ENCODE data around the gene FOXO3. TPM values are rescaled to one million over a fixed set of nuclear protein-coding genes. Genes with fewer than 3 reads are reported as not detected.

Gene FOXO3
- total RNA-seq, 1 donor from 2014 or later: 37.3 TPM

DNA sequence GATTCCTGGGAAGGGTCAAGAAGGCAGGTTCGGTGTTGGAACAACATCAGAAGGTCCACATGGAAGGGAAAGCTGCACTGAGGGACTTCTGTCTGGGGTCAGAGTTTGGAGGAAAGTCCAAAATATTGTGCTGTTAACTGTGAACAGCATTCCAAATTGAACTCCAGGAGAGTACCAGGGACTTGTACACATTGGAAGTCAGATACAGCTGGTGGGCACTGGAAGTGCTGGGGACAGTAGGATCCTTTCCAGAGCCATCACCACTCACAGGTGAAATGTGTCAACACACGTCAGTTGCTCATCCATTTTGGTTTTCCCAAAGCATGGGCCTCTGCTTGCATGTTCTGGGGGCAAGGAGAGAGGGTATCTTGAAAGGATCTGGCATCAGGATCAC, 18.6 kb downstream of the FOXO3 start:
- no peaks in the 10 kb centered on the region for H3K9me3 Mint-ChIP-seq (ENCODE audit: unreplicated experiment)
- Histone ChIP-seq H3K79me2 (ENCODE audit: insufficient read depth, low read length) (peaks cover 91% of the 10 kb centered on the region), H3K4me3 (ENCODE audit: insufficient read depth, low read depth, low read length) (no peak overlapping the region), H3K4me1 (ENCODE audit: insufficient read depth, low read length) (peaks cover 42% of the 10 kb centered on the region), H3K27ac (ENCODE audit: low read depth, low read length) (peak overlapping the region; percentile 14), H3K36me3 (ENCODE audit: insufficient read depth, low read length) (no peaks in the 10 kb centered on the region), H3K4me2 (ENCODE audit: low read length) (no peak overlapping the region), H3K27me3 (ENCODE audit: insufficient read depth, low read length) (no peaks in the 10 kb centered on the region), H3K9me3 (ENCODE audit: insufficient read depth, low read depth, low read length) (no peaks in the 10 kb centered on the region), H2AFZ (ENCODE audit: low read depth, low read length) (no peak overlapping the region), H3K9ac (ENCODE audit: low read length) (peak overlapping the region; percentile 2), H4K20me1 (ENCODE audit: insufficient read depth, low read length) (peaks cover 78% of the 10 kb centered on the region)
- DNase-seq (ENCODE audit: low read depth) (no peak), FAIRE-seq (no peak)
- TF ChIP-seq, protein P1, sequence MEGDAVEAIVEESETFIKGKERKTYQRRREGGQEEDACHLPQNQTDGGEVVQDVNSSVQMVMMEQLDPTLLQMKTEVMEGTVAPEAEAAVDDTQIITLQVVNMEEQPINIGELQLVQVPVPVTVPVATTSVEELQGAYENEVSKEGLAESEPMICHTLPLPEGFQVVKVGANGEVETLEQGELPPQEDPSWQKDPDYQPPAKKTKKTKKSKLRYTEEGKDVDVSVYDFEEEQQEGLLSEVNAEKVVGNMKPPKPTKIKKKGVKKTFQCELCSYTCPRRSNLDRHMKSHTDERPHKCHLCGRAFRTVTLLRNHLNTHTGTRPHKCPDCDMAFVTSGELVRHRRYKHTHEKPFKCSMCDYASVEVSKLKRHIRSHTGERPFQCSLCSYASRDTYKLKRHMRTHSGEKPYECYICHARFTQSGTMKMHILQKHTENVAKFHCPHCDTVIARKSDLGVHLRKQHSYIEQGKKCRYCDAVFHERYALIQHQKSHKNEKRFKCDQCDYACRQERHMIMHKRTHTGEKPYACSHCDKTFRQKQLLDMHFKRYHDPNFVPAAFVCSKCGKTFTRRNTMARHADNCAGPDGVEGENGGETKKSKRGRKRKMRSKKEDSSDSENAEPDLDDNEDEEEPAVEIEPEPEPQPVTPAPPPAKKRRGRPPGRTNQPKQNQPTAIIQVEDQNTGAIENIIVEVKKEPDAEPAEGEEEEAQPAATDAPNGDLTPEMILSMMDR (IDR thresholded peaks at IDR 0.05; ENCODE audit: insufficient read depth, low read depth, low read length): no peak
- no peak for TF ChIP-seq EZH2 (IDR thresholded peaks at IDR 0.05; ENCODE audit: insufficient read depth, low read length)
- H3K4me3 Mint-ChIP-seq (ENCODE audit: unreplicated experiment): peak overlapping the region; percentile 12
- no peaks in the 10 kb centered on the region for H3K27me3 Mint-ChIP-seq (ENCODE audit: low read depth, unreplicated experiment)
- peaks cover 11% of the 10 kb centered on the region for H3K36me3 Mint-ChIP-seq (ENCODE audit: low read depth, unreplicated experiment)
- H3K4me1 Mint-ChIP-seq (ENCODE audit: low read depth, unreplicated experiment): peaks cover 64% of the 10 kb centered on the region
- peak overlapping the region; percentile 59 for H3K27ac Mint-ChIP-seq (ENCODE audit: unreplicated experiment)

DNA sequence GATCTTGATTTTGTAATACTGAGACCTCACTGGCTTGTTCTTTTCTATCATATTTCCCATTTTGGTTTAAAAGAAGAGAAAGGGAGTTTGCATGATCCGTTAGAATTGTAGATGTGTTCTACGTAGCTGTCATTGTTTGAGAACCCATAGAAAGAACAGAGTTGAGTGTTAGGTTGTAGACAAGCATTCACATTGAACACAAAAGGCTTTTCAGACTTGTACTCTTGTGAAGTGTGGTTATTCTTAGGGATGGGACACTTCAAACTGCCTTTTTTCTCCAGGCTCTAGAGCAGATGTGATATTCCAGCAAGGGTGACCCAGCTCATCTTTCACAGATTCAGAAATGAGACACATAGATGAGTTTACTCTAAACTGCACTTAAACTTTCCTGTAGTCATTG, 19.9 kb downstream of the FOXO3 start:
- Histone ChIP-seq H3K4me1 (ENCODE audit: insufficient read depth, low read length) (peaks cover 42% of the 10 kb centered on the region), H3K79me2 (ENCODE audit: insufficient read depth, low read length) (peaks cover 88% of the 10 kb centered on the region), H3K27ac (ENCODE audit: low read depth, low read length) (peak overlapping the region; percentile 72), H3K9ac (ENCODE audit: low read length) (peak overlapping the region; percentile 34), H3K27me3 (ENCODE audit: insufficient read depth, low read length) (no peaks in the 10 kb centered on the region), H3K36me3 (ENCODE audit: insufficient read depth, low read length) (no peaks in the 10 kb centered on the region), H3K9me3 (ENCODE audit: insufficient read depth, low read depth, low read length) (no peaks in the 10 kb centered on the region), H3K4me2 (ENCODE audit: low read length) (peak overlapping the region; percentile 84), H3K4me3 (ENCODE audit: insufficient read depth, low read depth, low read length) (peak overlapping the region; percentile 47), H2AFZ (ENCODE audit: low read depth, low read length) (no peak overlapping the region), H4K20me1 (ENCODE audit: insufficient read depth, low read length) (peaks cover 77% of the 10 kb centered on the region)
- DNase-seq (ENCODE audit: low read depth) (no peak), FAIRE-seq (no peak)
- no peak overlapping the region for H3K4me3 Mint-ChIP-seq (ENCODE audit: unreplicated experiment)
- no peaks in the 10 kb centered on the region for H3K9me3 Mint-ChIP-seq (ENCODE audit: unreplicated experiment)
- H3K36me3 Mint-ChIP-seq (ENCODE audit: low read depth, unreplicated experiment): peaks cover 11% of the 10 kb centered on the region
- peaks cover 64% of the 10 kb centered on the region for H3K4me1 Mint-ChIP-seq (ENCODE audit: low read depth, unreplicated experiment)
- peak overlapping the region; percentile 97 for H3K27ac Mint-ChIP-seq (ENCODE audit: unreplicated experiment)
- H3K27me3 Mint-ChIP-seq (ENCODE audit: low read depth, unreplicated experiment): no peaks in the 10 kb centered on the region
- no peak for TF ChIP-seq EZH2 (IDR thresholded peaks at IDR 0.05; ENCODE audit: insufficient read depth, low read length)
- TF ChIP-seq, protein P1 (IDR thresholded peaks at IDR 0.05; ENCODE audit: insufficient read depth, low read depth, low read length): no peak

DNA sequence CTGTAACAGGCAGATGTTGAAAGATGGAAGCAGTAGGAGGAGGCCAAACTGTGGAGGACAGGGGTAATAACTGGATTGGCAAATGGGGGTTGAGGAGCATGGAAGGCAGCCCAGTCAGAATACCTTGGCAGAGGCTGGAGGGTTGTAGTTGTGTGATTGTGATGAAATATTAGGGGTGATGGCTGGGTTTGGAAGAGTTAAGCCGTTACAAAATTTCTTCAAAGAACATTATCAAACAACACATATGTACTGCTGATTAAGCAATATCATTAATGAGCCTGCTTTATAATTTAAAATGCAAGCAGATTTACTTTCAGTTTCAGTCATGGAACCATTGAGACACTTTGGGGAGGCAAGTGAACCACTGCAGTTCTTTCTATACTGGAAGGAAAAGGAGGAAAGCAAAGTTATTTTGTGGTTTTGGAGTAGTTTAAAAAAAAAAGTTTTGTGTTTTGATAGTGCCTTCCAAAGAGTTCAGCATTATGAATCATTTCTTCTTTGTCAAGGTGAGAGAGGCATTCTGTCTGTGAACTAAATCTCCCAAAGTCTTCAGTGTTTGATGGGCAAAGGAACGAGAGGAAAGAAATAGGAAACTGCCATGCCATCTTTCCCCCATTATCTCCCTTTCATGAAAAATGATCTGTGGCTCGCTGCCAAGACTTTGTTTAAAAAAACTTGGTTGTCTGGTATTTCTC, 20.7 kb downstream of the FOXO3 start:
- H3K36me3 ChIP-seq (ENCODE audit: insufficient read depth, low read length): no peaks in the 10 kb centered on the region
- Mint-ChIP-seq H3K27ac (ENCODE audit: unreplicated experiment) (peak overlapping the region; percentile 97), H3K27me3 (ENCODE audit: low read depth, unreplicated experiment) (no peaks in the 10 kb centered on the region), H3K36me3 (ENCODE audit: low read depth, unreplicated experiment) (peaks cover 11% of the 10 kb centered on the region), H3K9me3 (ENCODE audit: unreplicated experiment) (no peaks in the 10 kb centered on the region), H3K4me1 (ENCODE audit: low read depth, unreplicated experiment) (peaks cover 72% of the 10 kb centered on the region), H3K4me3 (ENCODE audit: unreplicated experiment) (peak overlapping the region; percentile 41)
- peak overlapping the region; percentile 44 for H3K9ac ChIP-seq (ENCODE audit: low read length)
- peaks cover 42% of the 10 kb centered on the region for H3K4me1 ChIP-seq (ENCODE audit: insufficient read depth, low read length)
- no peaks in the 10 kb centered on the region for H3K9me3 ChIP-seq (ENCODE audit: insufficient read depth, low read depth, low read length)
- peak overlapping the region; percentile 47 for H3K4me3 ChIP-seq (ENCODE audit: insufficient read depth, low read depth, low read length)
- no peaks in the 10 kb centered on the region for H3K27me3 ChIP-seq (ENCODE audit: insufficient read depth, low read length)
- peaks cover 77% of the 10 kb centered on the region for H4K20me1 ChIP-seq (ENCODE audit: insufficient read depth, low read length)
- peak; percentile 91 for DNase-seq (ENCODE audit: low read depth)
- peaks cover 88% of the 10 kb centered on the region for H3K79me2 ChIP-seq (ENCODE audit: insufficient read depth, low read length)
- H3K4me2 ChIP-seq (ENCODE audit: low read length): peak overlapping the region; percentile 84
- H3K27ac ChIP-seq (ENCODE audit: low read depth, low read length): peak overlapping the region; percentile 72
- peak; percentile 80 for FAIRE-seq
- H2AFZ ChIP-seq (ENCODE audit: low read depth, low read length): no peak overlapping the region
- TF ChIP-seq, protein P1 (IDR thresholded peaks at IDR 0.05; ENCODE audit: insufficient read depth, low read depth, low read length): no peak
- TF ChIP-seq EZH2 (IDR thresholded peaks at IDR 0.05; ENCODE audit: insufficient read depth, low read length): no peak
